Naive thymus-derived CD8-positive, alpha-beta T cell (primary cell): ENCODE data around the gene CADM1. TPM values are rescaled to one million over a fixed set of nuclear protein-coding genes. Genes with fewer than 3 reads are reported as not detected.

Source experiments
- ATAC-seq, 2 donors: fragments of 150-1000 bp; cut with Tn5 transposase in 1 of 2; sonication (Bioruptor Pico), chemical (Tn5 transposase) in 1 of 2; 1 replicate in 1 of 2; 2 replicates in 1 of 2; pipeline ENCODE4 v1.10.0; 2021; ENCODE audit warnings: mild to moderate bottlenecking in 2 of 2, moderate library complexity in 2 of 2
- POLR2A ChIA-PET: fragments of 350-600 bp; sonication (Branson Sonifier 250); formaldehyde crosslinking; loops from one replicate; lab custom pipeline; 2021; ENCODE audit warnings: antibody characterized with exemption; lab: Charles Lee
- DNase-seq, 10 donors: peaks; one replicate each; pipeline versions ENCODE4 v3.0.0 to v3.0.0-alpha.2; 2020 to 2022
- H3K27ac Mint-ChIP-seq, 10 donors: one replicate each; pipeline ENCODE4 v1.8.0; 2020 to 2022; ENCODE audit warnings: mild to moderate bottlenecking in 10 of 10, mixed read lengths in 10 of 10, moderate library complexity in 4 of 10, inconsistent platforms in 1 of 10
- H3K27me3 Mint-ChIP-seq, 5 donors: one replicate each; pipeline ENCODE4 v1.8.0; 2021 to 2022; ENCODE audit warnings: mixed read lengths in 5 of 5
- H3K36me3 Mint-ChIP-seq, 3 donors: one replicate each; pipeline ENCODE4 v1.8.0; 2020 to 2022; ENCODE audit warnings: mixed read lengths in 3 of 3, mild to moderate bottlenecking in 2 of 3, inconsistent platforms in 1 of 3
- H3K4me1 Mint-ChIP-seq, 4 donors: one replicate each; pipeline ENCODE4 v1.8.0; 2021 to 2022; ENCODE audit warnings: mixed read lengths in 4 of 4
- H3K4me3 Mint-ChIP-seq, 10 donors: one replicate each; pipeline ENCODE4 v1.8.0; 2020 to 2022; ENCODE audit warnings: mild to moderate bottlenecking in 10 of 10, mixed read lengths in 10 of 10, moderate library complexity in 6 of 10, inconsistent platforms in 1 of 10
- H3K9me3 Mint-ChIP-seq, 9 donors: one replicate each; pipeline ENCODE4 v1.8.0; 2020 to 2022; ENCODE audit warnings: mixed read lengths in 9 of 9, mild to moderate bottlenecking in 3 of 9, inconsistent platforms in 1 of 9, moderate library complexity in 1 of 9
- polyA plus RNA-seq, 3 donors: library from polyadenylated mRNA; unstranded; fragments of 300-500 nt; fragmentation: Illumina TruSeq; gene quantifications; one replicate each; pipeline ENCODE4 v1.2.3, GENCODE V29; 2021
- total RNA-seq, 8 experiments: library from RNA in 2 of 8; stranded (reverse) in 2 of 8; gene quantifications; one replicate each; pipeline ENCODE4 v1.2.3 and lab custom pipeline; 2021 to 2026

The CADM1 gene
- total and polyA plus RNA-seq, 5 experiments from 2014 or later = 3.5 TPM; not detected in 4

DNA sequence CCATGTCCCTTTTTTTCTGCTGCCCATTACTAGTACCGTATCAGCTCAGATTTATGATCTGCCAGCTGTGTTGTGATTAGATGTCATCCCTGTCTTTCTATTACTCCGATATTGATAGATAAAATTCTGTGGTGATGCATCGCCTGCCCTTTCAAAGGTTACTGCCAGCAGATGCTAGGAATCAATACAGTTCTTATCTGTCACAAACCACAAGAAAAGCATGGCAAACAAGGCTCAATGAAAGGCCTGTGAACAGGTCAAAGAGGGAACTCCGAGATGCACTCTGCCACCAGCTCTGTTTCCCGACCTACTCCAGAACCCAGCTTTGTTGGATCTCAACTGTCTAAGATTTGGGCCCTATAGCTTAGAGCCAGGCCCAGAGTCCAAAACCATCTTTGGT is 246.0 kb downstream of the CADM1 start:
- POLR2A ChIA-PET = no interaction called here
- Mint-ChIP-seq H3K4me3 (no peak overlapping the region), H3K4me1 (peaks cover 0 to 5% (median 0%) of the 10 kb centered on the region in 4 donors), H3K36me3 (peaks cover 0 to 2% (median 0%) of the 10 kb centered on the region in 3 donors), H3K27ac (no peak overlapping the region), H3K27me3 (peaks cover 0 to 12% (median 2%) of the 10 kb centered on the region in 5 donors), H3K9me3 (peaks cover 0 to 2% (median 0%) of the 10 kb centered on the region in 9 donors)
- ATAC-seq = no peak
- no peak for DNase-seq

DNA sequence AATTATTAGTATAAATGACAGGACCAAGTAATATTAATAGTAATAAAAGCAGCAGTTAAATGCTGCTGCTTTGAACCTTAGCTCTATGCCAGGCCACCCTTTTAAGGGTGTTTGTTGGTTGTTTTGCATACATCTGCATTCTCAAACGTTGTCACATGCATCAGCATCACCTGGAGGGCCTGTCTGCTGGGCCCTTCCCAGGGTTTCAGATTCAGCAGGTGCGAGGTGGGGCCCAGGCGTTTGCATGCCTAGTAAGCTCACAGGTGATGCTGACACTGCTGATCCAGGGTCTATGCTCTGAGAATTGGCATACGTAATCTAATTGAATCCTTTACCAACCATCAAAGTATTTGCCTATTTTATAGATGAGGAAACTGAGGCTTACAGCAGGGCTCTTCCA is 246.5 kb downstream of the CADM1 start:
- Mint-ChIP-seq H3K27me3 (peaks cover 0 to 10% (median 2%) of the 10 kb centered on the region in 5 donors), H3K27ac (peak overlapping the region in 1 of 10 donors; percentile 68), H3K9me3 (peaks cover 0 to 2% (median 0%) of the 10 kb centered on the region in 9 donors)

DNA sequence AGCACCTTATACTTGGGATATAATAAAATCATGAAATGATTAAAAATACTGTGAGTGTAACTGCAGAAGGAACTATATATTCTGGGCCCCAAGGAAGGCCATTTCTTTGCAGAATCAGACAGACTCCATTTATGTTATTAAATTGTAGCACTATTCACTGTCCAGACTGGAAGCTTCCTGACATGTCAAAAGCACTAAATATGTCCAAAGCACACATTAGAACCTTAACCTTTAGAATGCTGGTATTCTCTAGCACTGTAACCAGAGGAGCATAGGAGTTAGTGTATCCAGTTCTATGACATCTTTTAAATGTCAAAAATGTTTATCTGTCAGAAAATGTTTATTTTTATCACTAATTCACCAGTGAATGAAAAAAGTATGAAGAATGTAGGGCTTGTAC is 246.9 kb downstream of the CADM1 start:
- Mint-ChIP-seq H3K27me3 (peaks cover 0 to 10% (median 2%) of the 10 kb centered on the region in 5 donors), H3K9me3 (peaks cover 0 to 2% (median 0%) of the 10 kb centered on the region in 9 donors), H3K36me3 (peaks cover 0 to 2% (median 0%) of the 10 kb centered on the region in 3 donors), H3K4me1 (peaks cover 0 to 5% (median 0%) of the 10 kb centered on the region in 4 donors), H3K4me3 (no peak overlapping the region), H3K27ac (peak overlapping the region in 1 of 10 donors; percentile 68)
- POLR2A ChIA-PET = no interaction called here
- DNase-seq (no peak), ATAC-seq (no peak)

More for the DNA sequence above, 246.5 kb downstream of the CADM1 start:
- Mint-ChIP-seq H3K36me3 (peaks cover 0 to 2% (median 0%) of the 10 kb centered on the region in 3 donors), H3K4me3 (no peak overlapping the region), H3K4me1 (peaks cover 0 to 5% (median 0%) of the 10 kb centered on the region in 4 donors)
- POLR2A ChIA-PET = no interaction called here
- DNase-seq (no peak), ATAC-seq (no peak)

DNA sequence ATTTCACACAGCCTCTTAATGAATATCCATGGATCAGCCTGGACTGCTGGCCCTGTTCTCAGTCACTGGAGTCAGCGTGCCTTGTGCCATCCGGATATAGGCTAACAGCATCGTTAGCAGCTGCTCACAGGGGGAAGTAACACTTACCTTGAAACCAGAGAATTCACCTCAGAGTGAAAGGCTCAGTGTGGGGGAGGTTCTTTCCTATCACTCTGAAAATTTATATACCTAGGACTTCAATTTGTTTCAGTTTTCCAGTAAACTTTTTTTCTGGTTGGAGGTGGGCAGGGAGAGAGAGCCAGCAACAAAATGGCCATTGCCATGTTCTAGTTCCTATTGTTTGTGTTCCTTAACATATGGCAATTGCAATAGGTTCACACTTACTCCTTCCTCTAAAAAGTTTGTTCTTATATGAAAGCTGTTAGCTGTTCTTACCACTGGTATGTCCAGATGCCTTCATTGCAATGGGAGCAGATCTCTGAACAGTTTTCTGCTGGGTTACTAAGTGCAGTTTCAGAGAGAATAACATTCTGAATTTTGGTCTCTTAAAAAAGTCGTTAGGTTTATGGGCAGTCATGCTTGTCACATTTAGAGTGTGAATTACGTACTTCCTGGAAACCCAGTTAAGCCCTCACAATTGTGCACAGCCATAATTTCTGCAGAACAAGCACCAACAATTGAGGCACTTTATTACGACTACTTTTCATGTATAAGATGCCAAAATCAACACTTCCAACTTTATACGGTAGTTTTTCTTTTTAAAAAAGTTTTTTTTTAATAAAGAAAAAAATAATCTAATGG is 247.6 kb downstream of the CADM1 start:
- Mint-ChIP-seq H3K27me3 (peaks cover 0 to 10% (median 2%) of the 10 kb centered on the region in 5 donors), H3K4me1 (peaks cover 0 to 5% (median 0%) of the 10 kb centered on the region in 4 donors), H3K27ac (peak overlapping the region in 3 of 10 donors; percentile 2 to 89 (median 66)), H3K9me3 (peaks cover 0 to 2% (median 0%) of the 10 kb centered on the region in 9 donors), H3K36me3 (peaks cover 0 to 2% (median 0%) of the 10 kb centered on the region in 3 donors), H3K4me3 (peak overlapping the region in 2 of 10 donors; percentile 16 to 50)
- ATAC-seq = no peak
- DNase-seq = peak in 1 of 10 donors; percentile 30
- POLR2A ChIA-PET = no interaction called here

DNA sequence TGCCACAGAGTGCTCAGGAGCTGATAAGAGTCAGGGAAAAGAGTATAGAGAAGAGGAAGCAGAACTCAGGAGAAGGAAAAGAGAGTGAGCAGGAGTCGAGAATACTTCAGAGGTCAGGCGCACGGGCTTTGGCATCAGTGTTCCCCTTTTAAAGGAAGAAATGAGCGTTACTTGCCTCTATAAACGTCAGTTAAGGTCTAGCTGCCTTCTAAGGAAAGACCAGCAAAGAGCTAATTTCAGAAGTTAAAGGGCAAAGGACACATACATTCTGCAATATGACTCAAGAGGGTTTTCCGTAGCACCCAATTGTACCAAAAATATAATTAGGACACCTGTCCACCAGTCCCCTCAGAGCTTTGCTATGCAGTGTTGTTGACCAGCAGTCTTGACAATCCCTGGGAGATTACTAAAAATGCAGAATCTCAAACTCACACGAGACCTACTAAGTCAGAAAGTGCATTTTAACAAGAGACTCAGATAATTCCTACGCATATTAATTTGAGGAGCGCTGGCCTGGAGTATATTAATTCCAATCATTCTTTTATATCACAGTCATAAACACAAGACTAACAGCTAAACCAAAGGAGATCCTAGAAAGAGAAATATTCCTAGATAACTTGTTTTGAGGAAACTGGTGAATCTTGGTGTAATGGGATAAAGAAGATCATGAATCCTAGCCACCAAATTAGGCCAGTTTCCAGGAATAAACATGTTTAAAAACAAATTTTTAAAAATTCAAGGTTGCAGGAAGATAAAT is 249.0 kb downstream of the CADM1 start:
- POLR2A ChIA-PET = no interaction called here
- Mint-ChIP-seq H3K4me3 (no peak overlapping the region), H3K9me3 (peaks cover 0 to under 1% (median 0%) of the 10 kb centered on the region in 9 donors), H3K27ac (peak overlapping the region in 3 of 10 donors; percentile 5 to 43 (median 22)), H3K36me3 (peaks cover 0 to 2% (median 0%) of the 10 kb centered on the region in 3 donors), H3K27me3 (peaks cover 0 to 10% (median 2%) of the 10 kb centered on the region in 5 donors), H3K4me1 (peaks cover 0 to 5% (median 0%) of the 10 kb centered on the region in 4 donors)
- DNase-seq (no peak), ATAC-seq (no peak)

DNA sequence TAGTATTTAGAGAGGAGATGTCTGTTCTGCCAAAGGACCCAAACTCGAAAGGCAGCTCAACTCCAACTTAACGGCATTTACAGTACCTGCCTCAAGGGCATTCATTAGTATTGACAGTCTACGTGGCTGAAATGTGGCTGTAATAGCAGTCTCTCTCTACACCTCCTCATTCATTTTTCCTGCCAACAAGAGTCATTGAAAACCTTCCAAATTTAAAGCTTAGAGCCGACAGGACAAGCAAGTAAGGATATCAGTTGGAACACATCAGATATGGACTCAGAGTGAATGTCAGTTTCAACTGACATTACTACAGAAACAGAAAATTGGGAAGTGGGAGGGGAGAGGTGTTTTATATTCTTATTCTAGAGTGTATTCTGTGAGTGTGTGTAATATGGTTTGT is 253.1 kb downstream of the CADM1 start:
- POLR2A ChIA-PET = no interaction called here
- no peaks in the 10 kb centered on the region for H3K36me3 Mint-ChIP-seq
- H3K27me3 Mint-ChIP-seq = peaks cover 0 to 5% (median 2%) of the 10 kb centered on the region in 5 donors
- no peak overlapping the region for H3K27ac Mint-ChIP-seq
- DNase-seq (no peak), ATAC-seq (no peak)
- H3K9me3 Mint-ChIP-seq = no peaks in the 10 kb centered on the region
- H3K4me3 Mint-ChIP-seq = no peak overlapping the region
- peaks cover 0 to 2% (median 0%) of the 10 kb centered on the region in 4 donors for H3K4me1 Mint-ChIP-seq

DNA sequence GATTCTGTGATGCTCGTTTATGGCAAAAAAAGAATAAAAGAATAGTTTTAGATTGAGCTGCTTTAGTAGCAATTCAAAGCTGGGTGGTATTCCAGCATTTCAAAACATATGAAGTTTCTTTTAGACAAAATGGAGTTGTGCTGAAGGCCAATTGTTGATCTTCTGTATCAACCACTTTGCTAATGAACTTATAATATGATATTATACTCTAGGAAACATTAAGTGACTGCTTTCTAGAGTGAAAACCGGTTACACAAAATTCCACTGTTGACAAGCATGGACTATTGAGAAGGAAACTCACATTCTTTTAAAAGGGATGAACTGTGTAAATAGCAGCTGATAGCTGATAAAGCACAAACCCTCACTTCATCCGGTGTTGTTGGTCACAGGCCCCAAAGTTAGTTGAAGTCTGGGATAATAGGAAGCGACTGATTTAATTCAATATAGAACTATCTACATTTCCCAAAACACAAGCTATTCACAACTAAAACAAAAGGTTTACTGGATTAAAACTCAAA is 255.1 kb downstream of the CADM1 start:
- DNase-seq (no peak), ATAC-seq (no peak)
- Mint-ChIP-seq H3K27me3 (peaks cover 0 to 2% (median 0%) of the 10 kb centered on the region in 5 donors), H3K9me3 (no peaks in the 10 kb centered on the region), H3K4me3 (no peak overlapping the region), H3K4me1 (no peaks in the 10 kb centered on the region), H3K27ac (no peak overlapping the region), H3K36me3 (no peaks in the 10 kb centered on the region)
- POLR2A ChIA-PET = no interaction called here

DNA sequence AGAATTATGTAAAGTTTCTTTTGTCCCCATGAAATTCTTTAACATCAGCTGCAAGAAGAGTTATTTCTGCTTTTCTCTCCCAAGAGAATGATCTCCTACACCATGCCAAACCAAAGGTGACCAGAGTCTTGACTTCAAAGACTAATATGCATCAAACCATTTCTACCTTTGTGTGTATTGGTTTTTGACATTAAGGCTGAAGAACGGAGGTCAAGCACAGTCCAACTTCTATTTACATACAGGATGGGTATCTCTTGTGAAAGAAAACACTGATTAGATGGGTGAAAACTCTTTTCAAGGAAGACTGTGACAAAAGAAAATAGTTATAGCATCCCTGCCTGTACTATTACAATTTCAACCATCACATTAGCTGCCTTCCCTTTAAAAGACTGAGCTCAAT is 256.3 kb downstream of the CADM1 start:
- POLR2A ChIA-PET = no interaction called here
- H3K27ac Mint-ChIP-seq = no peak overlapping the region
- ATAC-seq = no peak
- H3K27me3 Mint-ChIP-seq = peaks cover 0 to 2% (median 0%) of the 10 kb centered on the region in 5 donors
- H3K36me3 Mint-ChIP-seq = no peaks in the 10 kb centered on the region
- no peak for DNase-seq
- H3K4me1 Mint-ChIP-seq = no peaks in the 10 kb centered on the region
- H3K4me3 Mint-ChIP-seq = no peak overlapping the region
- H3K9me3 Mint-ChIP-seq = no peaks in the 10 kb centered on the region

DNA sequence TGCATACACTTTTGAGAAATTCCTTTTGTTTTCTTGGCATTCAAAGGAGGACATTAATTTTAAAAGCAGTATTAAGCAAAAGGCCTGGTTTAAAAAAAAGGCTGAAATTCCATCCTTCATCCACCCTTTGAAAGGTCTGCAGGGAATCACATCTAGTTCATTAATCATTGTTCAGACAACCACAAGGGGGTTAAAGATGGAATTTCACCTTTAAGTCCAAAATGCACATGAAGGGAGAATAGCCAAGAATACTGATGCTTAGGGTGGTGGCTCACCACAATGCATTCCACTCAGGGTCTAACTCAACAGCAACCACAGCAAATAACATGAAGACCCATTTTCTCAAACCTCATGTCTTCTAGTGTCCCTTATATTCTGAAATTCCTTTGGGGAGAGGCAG is 256.9 kb downstream of the CADM1 start:
- DNase-seq (no peak), ATAC-seq (no peak)
- POLR2A ChIA-PET = no interaction called here
- Mint-ChIP-seq H3K4me1 (no peaks in the 10 kb centered on the region), H3K27me3 (peaks cover 0 to 2% (median 0%) of the 10 kb centered on the region in 5 donors), H3K27ac (no peak overlapping the region), H3K9me3 (no peaks in the 10 kb centered on the region), H3K4me3 (no peak overlapping the region), H3K36me3 (no peaks in the 10 kb centered on the region)

DNA sequence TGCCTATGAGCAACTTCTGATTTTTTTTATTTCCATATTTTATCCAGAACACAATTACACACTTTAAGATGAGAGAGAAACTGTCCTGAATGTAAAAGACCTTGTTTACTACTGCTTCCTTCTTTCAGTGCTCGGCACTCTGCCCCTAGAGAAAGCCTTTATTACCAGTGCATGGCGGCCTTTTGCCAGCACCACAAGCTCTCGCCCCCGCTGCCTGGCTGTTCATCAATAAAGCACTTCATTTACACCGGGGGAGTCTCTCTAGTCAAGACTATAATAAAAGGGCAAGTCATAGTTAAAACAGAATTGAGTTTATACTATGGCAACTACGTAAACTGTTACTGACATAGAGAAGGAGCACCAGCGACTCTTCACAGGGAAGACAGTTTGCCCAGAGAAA is 259.5 kb downstream of the CADM1 start:
- no peak overlapping the region for H3K4me3 Mint-ChIP-seq
- DNase-seq (no peak), ATAC-seq (no peak)
- no peak overlapping the region for H3K27ac Mint-ChIP-seq
- POLR2A ChIA-PET = no interaction called here
- no peaks in the 10 kb centered on the region for H3K4me1 Mint-ChIP-seq
- no peaks in the 10 kb centered on the region for H3K36me3 Mint-ChIP-seq
- H3K9me3 Mint-ChIP-seq = no peaks in the 10 kb centered on the region
- H3K27me3 Mint-ChIP-seq = peaks cover 0 to 4% (median 2%) of the 10 kb centered on the region in 5 donors

DNA sequence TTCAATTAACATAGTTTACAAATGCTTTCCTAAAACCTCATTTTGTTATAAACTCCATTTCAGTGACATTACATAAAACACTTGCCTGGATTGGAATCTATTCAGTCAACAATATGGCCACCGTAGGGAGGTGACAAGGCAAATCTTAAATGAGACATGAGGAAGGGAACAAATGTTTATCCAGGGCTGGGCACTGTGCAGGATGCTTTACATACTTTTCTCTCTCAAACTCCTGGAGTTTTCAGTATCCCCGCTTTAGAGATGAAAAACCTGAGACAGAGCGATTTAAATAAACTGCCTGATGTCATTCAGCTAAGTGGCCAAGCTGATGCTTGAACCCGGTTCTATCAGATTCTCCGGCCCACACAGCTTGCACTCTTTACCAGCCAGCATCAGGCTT is 259.9 kb downstream of the CADM1 start:
- POLR2A ChIA-PET = no interaction called here
- Mint-ChIP-seq H3K27ac (no peak overlapping the region), H3K4me3 (no peak overlapping the region), H3K9me3 (no peaks in the 10 kb centered on the region), H3K36me3 (no peaks in the 10 kb centered on the region), H3K4me1 (no peaks in the 10 kb centered on the region), H3K27me3 (peaks cover 0 to 4% (median 2%) of the 10 kb centered on the region in 5 donors)
- ATAC-seq = no peak
- DNase-seq = no peak

DNA sequence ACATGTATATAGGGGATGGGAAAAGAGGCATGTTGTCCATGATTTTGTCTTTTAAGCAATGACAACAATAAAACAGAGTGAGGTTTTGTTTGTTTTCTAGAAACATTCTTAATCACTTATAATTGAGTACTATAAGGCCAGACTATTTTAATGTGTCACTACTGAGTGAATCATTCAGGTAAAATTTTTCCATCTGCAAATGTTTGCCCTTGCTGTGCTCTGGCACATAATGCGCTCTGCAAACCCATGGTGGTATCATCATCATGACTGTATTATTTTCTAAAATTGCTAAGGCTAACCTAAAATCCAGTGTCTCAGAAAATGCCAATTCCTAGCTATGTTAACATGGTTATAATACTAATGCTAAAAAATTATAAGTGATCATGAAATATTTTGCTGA is 261.2 kb downstream of the CADM1 start:
- Mint-ChIP-seq H3K27me3 (peaks cover 0 to 4% (median 1%) of the 10 kb centered on the region in 5 donors), H3K36me3 (no peaks in the 10 kb centered on the region), H3K4me1 (no peaks in the 10 kb centered on the region), H3K4me3 (no peak overlapping the region), H3K9me3 (no peaks in the 10 kb centered on the region), H3K27ac (no peak overlapping the region)
- no peak for DNase-seq
- ATAC-seq = no peak
- POLR2A ChIA-PET = no interaction called here

DNA sequence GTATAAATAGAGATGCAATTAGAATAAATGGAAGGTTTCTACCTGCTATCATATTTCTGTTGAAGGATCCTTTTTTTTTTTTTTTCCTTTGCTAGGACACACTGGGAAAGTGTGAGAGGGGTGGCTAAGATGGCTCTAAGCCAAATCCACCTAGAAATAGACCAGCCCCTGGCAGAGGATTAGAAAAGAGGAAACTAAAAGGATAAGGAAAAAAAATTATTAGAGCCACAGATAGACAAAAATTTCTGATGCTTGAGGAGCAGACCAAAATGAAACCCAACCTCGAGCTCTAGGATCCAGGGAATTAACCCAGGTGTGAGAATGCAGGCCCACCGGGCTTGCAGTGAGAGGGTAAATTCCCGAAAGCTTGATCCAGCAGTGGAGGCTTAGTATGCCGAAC is 262.3 kb downstream of the CADM1 start:
- no peaks in the 10 kb centered on the region for H3K4me1 Mint-ChIP-seq
- H3K27me3 Mint-ChIP-seq = peaks cover 0 to 4% (median 1%) of the 10 kb centered on the region in 5 donors
- no peak overlapping the region for H3K27ac Mint-ChIP-seq
- H3K9me3 Mint-ChIP-seq = no peaks in the 10 kb centered on the region
- no peak overlapping the region for H3K4me3 Mint-ChIP-seq
- POLR2A ChIA-PET = no interaction called here
- no peaks in the 10 kb centered on the region for H3K36me3 Mint-ChIP-seq
- no peak for DNase-seq
- no peak for ATAC-seq
